Breast epithelium (tissue), 3 donors: Measurements from ENCODE around the gene STXBP4.

ENCODE experiments used
- POLR2A ChIP-seq: fragments of 450-650 bp; IDR thresholded peaks from one replicate; pipeline ENCODE4 v1.6.1; 2016; ENCODE audit warnings: antibody characterized with exemption, mild to moderate bottlenecking, moderate library complexity
- POLR2AphosphoS5 ChIP-seq, 3 donors: sonication (generic); formaldehyde crosslinking; IDR thresholded peaks; one replicate each; pipeline ENCODE4 v1.6.1; 2017; ENCODE audit warnings: antibody characterized with exemption in 3 of 3

- TF ChIP-seq POLR2A = no peak
- TF ChIP-seq POLR2AphosphoS5 (IDR thresholded peaks at IDR 0.05) = no peak
Measured at GRCh38 chr17:55144518-55144917, 176.0 kb downstream of the STXBP4 start.
